ENCODE measurements around the gene CETP. TPM values are rescaled to one million over a fixed set of nuclear protein-coding genes. Genes with fewer than 3 reads are reported as not detected.

Gene CETP
- total RNA-seq, 1 donor from 2014 or later: not detected

DNA sequence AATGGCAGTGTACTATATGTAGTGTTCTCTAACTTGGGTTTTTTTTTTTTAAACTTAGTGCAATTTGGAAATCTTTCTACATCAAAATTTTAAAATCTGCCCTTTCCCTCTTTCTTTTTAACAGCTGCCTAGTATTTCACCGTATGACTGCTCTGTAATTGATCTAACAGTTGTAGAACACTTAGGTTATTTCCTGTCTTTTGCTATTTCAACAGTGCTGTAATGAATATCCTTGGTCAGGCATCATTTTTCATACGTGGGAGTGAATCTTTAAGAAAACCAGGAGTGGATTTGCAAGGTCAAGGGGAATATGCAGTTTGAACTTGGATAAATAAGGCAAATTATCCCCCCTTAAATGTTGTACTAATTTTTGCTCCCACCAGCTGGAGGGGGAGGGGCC lies 31.5 kb downstream of the CETP start:
- H3K27me3 Mint-ChIP-seq: peaks cover 69% of the 10 kb centered on the region
- no peak overlapping the region for H3K4me3 Mint-ChIP-seq (ENCODE audit: low read depth)
- H3K27ac Mint-ChIP-seq: no peak overlapping the region
- TF ChIP-seq, protein P1, sequence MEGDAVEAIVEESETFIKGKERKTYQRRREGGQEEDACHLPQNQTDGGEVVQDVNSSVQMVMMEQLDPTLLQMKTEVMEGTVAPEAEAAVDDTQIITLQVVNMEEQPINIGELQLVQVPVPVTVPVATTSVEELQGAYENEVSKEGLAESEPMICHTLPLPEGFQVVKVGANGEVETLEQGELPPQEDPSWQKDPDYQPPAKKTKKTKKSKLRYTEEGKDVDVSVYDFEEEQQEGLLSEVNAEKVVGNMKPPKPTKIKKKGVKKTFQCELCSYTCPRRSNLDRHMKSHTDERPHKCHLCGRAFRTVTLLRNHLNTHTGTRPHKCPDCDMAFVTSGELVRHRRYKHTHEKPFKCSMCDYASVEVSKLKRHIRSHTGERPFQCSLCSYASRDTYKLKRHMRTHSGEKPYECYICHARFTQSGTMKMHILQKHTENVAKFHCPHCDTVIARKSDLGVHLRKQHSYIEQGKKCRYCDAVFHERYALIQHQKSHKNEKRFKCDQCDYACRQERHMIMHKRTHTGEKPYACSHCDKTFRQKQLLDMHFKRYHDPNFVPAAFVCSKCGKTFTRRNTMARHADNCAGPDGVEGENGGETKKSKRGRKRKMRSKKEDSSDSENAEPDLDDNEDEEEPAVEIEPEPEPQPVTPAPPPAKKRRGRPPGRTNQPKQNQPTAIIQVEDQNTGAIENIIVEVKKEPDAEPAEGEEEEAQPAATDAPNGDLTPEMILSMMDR (IDR thresholded peaks at IDR 0.05; ENCODE audit: unreplicated experiment): no peak
- H3K9me3 Mint-ChIP-seq (ENCODE audit: low read depth): no peaks in the 10 kb centered on the region
- DNase-seq (ENCODE audit: low spot score, unreplicated experiment): no peak
- no peaks in the 10 kb centered on the region for H3K4me1 Mint-ChIP-seq (ENCODE audit: low read depth)
- H3K36me3 Mint-ChIP-seq (ENCODE audit: insufficient read depth): no peaks in the 10 kb centered on the region

DNA sequence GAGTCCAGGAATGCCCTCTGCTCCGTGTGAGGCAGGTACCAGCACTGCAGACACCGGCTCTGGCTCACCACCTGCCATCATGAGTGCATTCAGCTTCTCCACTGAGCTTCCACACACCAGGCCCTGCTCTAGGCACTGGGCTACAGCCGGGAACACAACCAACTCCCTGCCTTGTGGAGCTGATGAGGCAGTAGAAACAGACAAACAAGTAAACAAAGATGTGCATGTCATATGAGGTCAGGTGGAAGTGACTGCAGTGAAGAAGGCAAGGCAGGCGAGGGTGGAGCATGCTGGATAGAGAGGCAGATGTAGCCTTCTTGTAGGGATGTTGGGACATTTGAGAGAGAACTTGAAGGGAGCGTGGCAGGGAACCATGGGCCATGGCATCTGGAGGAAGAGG lies 32.6 kb downstream of the CETP start:
- TF ChIP-seq, protein P1 (IDR thresholded peaks at IDR 0.05; ENCODE audit: unreplicated experiment): no peak
- no peaks in the 10 kb centered on the region for H3K9me3 Mint-ChIP-seq (ENCODE audit: low read depth)
- H3K36me3 Mint-ChIP-seq (ENCODE audit: insufficient read depth): no peaks in the 10 kb centered on the region
- H3K4me3 Mint-ChIP-seq (ENCODE audit: low read depth): no peak overlapping the region
- peaks cover 58% of the 10 kb centered on the region for H3K27me3 Mint-ChIP-seq
- H3K27ac Mint-ChIP-seq: no peak overlapping the region
- no peaks in the 10 kb centered on the region for H3K4me1 Mint-ChIP-seq (ENCODE audit: low read depth)
- DNase-seq (ENCODE audit: low spot score, unreplicated experiment): no peak

- Mint-ChIP-seq H3K36me3 (ENCODE audit: insufficient read depth) (no peaks in the 10 kb centered on the region), H3K27me3 (peaks cover 48% of the 10 kb centered on the region), H3K4me1 (ENCODE audit: low read depth) (no peaks in the 10 kb centered on the region), H3K27ac (no peak overlapping the region), H3K9me3 (ENCODE audit: low read depth) (no peaks in the 10 kb centered on the region), H3K4me3 (ENCODE audit: low read depth) (no peak overlapping the region)
- DNase-seq (ENCODE audit: low spot score, unreplicated experiment): no peak
- TF ChIP-seq, protein P1 (IDR thresholded peaks at IDR 0.05; ENCODE audit: unreplicated experiment): no peak
Measured at GRCh38 chr16:56995136-56995805, 33.5 kb downstream of the CETP start.

DNA sequence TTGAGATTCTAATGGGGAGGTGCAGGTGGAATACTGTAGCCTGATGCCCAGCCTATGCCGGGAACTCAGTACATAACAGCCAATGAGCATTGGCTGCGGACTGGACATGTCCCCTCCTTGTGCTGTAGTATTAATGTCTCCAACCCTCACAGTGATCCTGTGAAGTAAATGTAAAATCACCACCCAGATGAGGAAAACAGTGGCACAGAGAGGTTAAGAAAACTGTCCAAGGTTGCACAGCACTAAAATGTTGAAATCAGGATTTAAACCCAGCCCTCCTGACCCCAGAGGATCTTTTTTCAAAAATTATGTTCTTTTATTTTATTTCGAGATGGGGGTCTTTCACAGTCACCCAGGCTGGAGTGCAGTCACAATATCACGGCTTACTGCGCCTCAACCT lies 35.5 kb downstream of the CETP start:
- DNase-seq (ENCODE audit: low spot score, unreplicated experiment): no peak
- TF ChIP-seq, protein P1 (IDR thresholded peaks at IDR 0.05; ENCODE audit: unreplicated experiment): no peak
- H3K27me3 Mint-ChIP-seq: peaks cover 32% of the 10 kb centered on the region
- H3K4me3 Mint-ChIP-seq (ENCODE audit: low read depth): no peak overlapping the region
- H3K9me3 Mint-ChIP-seq (ENCODE audit: low read depth): no peaks in the 10 kb centered on the region
- H3K4me1 Mint-ChIP-seq (ENCODE audit: low read depth): no peaks in the 10 kb centered on the region
- H3K36me3 Mint-ChIP-seq (ENCODE audit: insufficient read depth): no peaks in the 10 kb centered on the region
- H3K27ac Mint-ChIP-seq: no peak overlapping the region

- TF ChIP-seq, protein P1 (IDR thresholded peaks at IDR 0.05; ENCODE audit: unreplicated experiment): no peak
- no peak overlapping the region for H3K4me3 Mint-ChIP-seq (ENCODE audit: low read depth)
- no peak overlapping the region for H3K27ac Mint-ChIP-seq
- no peak for DNase-seq (ENCODE audit: low spot score, unreplicated experiment)
- H3K9me3 Mint-ChIP-seq (ENCODE audit: low read depth): no peaks in the 10 kb centered on the region
- H3K27me3 Mint-ChIP-seq: peaks cover 31% of the 10 kb centered on the region
- no peaks in the 10 kb centered on the region for H3K36me3 Mint-ChIP-seq (ENCODE audit: insufficient read depth)
- no peaks in the 10 kb centered on the region for H3K4me1 Mint-ChIP-seq (ENCODE audit: low read depth)
Measured at GRCh38 chr16:56997931-56998330, 36.2 kb downstream of the CETP start.

Data from progenitor cell of endocrine pancreas (in vitro differentiated cells).